Epithelial cell of esophagus (primary cell): ENCODE data around the gene ESYT3.

Source experiments
- DNase-seq: peaks from one replicate; pipeline ENCODE4 v3.0.0; 2010; ENCODE audit warnings: low read depth
- H3K4me3 ChIP-seq: 2 replicates; pipeline ENCODE4 v1.5.1; 2011; ENCODE audit warnings: mild to moderate bottlenecking, low read length, control low read depth
- CTCF ChIP-seq: IDR thresholded peaks from 2 replicates; pipeline ENCODE4 v1.5.1; 2011; ENCODE audit warnings: low read depth, mild to moderate bottlenecking, low read length, control low read depth, inconsistent platforms; ENCODE audit not compliant: insufficient read depth; ENCODE audit errors: missing control alignments

Gene ESYT3

GRCh38 chr3:138468451-138468850 lies 34.0 kb downstream of the ESYT3 start:
- DNase-seq = no peak
- no peak for TF ChIP-seq CTCF
- no peak overlapping the region for H3K4me3 ChIP-seq

DNA sequence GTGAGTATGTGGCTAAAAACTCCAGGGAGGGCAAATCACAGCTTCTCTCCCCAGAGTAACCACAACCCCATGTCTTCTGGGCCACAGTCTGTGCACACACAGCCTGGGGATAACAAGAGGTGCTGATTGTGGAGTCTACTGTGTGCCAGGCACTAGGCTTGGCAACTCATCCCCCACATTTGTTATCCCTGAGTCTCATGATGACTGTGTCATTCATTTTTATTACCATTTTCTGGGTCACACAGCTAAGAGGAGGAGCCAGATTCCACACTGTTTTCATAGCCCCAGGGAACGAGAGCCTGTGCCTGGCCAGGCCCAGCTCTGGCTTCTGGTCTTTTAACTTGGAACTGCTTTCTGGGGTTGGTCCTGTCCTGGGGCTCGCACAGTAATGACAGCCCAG lies 34.5 kb downstream of the ESYT3 start:
- no peak overlapping the region for H3K4me3 ChIP-seq
- DNase-seq = no peak
- TF ChIP-seq CTCF = no peak

DNA sequence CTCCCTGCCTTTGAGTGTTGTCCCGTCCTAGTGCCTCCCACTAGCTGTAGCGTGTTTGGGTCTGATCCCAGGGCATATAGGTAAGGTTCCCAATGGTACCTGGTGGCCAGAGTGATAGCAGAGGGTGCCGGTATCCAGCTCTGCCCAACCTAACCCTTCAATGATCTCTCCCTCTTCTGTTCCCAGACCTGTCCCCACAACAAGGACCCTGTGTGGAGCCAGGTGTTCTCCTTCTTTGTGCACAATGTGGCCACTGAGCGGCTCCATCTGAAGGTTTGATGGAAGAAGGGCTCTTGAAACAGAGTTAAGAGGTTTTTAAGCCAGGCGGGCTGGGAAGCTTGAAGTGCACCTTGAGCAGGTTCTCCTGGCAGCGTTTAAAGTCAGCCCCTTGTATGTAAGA lies 35.5 kb downstream of the ESYT3 start:
- TF ChIP-seq CTCF = no peak
- DNase-seq = no peak
- H3K4me3 ChIP-seq = no peak overlapping the region

DNA sequence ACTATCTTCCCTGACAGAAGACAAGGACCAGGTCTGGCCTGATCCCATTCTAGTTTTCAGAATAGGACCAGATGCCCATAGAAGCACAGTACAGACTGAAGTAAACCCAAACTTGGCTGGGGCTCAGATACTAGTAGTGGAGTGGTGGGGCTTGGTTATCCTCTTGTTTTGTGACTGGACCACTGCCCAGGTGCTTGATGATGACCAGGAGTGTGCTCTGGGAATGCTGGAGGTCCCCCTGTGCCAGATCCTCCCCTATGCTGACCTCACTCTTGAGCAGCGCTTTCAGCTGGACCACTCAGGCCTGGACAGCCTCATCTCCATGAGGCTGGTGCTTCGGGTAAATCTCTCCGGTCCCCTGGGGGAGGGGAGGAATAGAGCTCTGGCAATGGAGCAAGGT lies 36.3 kb downstream of the ESYT3 start:
- no peak overlapping the region for H3K4me3 ChIP-seq
- TF ChIP-seq CTCF = no peak
- DNase-seq = no peak

DNA sequence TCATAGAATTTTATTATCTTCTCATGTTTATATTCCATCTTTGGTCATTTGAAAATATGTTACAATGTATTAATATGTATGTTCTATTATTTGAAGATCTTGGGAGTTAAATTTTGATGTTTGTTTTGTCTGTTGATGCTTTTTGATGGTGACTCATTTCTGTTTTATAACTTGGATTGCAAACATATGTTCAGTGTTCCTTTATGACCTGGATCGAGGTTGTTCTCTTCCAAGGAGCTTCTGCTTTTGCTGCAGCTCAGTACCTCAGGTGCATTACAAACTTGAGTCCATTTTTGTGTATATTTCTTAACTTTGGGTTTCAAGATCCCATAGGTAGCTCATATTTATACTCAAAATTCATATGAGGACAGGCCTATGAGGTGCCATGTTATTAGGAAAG lies 37.1 kb downstream of the ESYT3 start:
- DNase-seq = no peak
- H3K4me3 ChIP-seq = no peak overlapping the region
- no peak for TF ChIP-seq CTCF

DNA sequence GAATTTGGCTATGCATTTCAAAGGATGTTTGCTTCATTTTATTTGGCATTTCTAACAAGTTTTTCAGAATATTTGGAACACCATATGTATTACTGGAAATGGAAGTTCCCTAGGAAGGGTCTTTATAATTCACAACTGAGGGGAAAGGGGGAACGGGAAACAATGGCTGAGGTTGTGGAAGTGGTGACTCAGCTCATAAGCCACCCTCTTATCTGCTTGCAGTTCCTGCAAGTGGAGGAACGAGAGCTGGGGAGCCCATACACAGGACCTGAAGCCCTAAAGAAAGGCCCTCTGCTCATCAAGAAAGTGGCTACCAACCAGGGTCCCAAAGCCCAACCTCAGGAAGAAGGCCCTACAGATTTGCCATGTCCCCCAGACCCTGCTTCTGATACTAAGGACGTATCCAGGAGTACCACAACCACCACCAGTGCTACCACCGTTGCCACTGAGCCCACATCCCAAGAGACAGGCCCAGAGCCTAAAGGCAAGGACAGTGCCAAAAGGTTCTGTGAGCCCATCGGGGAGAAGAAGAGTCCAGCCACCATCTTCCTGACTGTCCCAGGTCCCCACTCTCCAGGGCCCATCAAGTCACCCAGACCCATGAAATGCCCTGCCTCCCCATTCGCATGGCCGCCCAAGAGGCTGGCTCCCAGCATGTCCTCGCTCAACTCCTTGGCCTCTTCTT lies 37.9 kb downstream of the ESYT3 start:
- H3K4me3 ChIP-seq = no peak overlapping the region
- no peak for TF ChIP-seq CTCF
- no peak for DNase-seq

- no peak for DNase-seq
- no peak overlapping the region for H3K4me3 ChIP-seq
- no peak for TF ChIP-seq CTCF
Observed at GRCh38 chr3:138473391-138473790, 39.0 kb downstream of the ESYT3 start.
